ENCODE results near the gene HAND2. TPM values are rescaled to one million over a fixed set of nuclear protein-coding genes. Genes with fewer than 3 reads are reported as not detected.

Gene HAND2
- polyA plus RNA-seq, 2 donors: 1.4 to 2.0 TPM

- Histone ChIP-seq H3K36me3 (ENCODE audit: control insufficient read depth in 2 of 2, insufficient read depth in 2 of 2, low read length in 1 of 2) (no peaks in the 10 kb centered on the region), H3K27me3 (ENCODE audit: control insufficient read depth in 1 of 2, insufficient read depth in 2 of 2, low read length in 2 of 2) (no peaks in the 10 kb centered on the region), H3K4me1 (ENCODE audit: control insufficient read depth in 2 of 2, insufficient read depth in 2 of 2, low read length in 1 of 2) (no peaks in the 10 kb centered on the region), H3K4me3 (ENCODE audit: low read depth in 1 of 2, low read length in 2 of 2) (no peak overlapping the region), H3K27ac (ENCODE audit: low read depth in 2 of 2, low read length in 1 of 2) (no peak overlapping the region), H3K9me3 (ENCODE audit: control insufficient read depth in 2 of 2, insufficient read depth in 1 of 2, low read depth in 1 of 2, low read length in 1 of 2) (no peaks in the 10 kb centered on the region)
- 80 to 85% methylated on average over 2 of the region's 2 CpGs for WGBS, 2 donors
Measured at GRCh38 chr4:173564461-173564860, 34.4 kb upstream of the HAND2 start.

- WGBS, 2 donors: 81 to 94% methylated on average over 1 of the region's 1 CpG
- no peaks in the 10 kb centered on the region for H3K9me3 ChIP-seq (ENCODE audit: control insufficient read depth in 2 of 2, insufficient read depth in 1 of 2, low read depth in 1 of 2, low read length in 1 of 2)
- peaks cover 0 to 2% of the 10 kb centered on the region in 2 donors for H3K27me3 ChIP-seq (ENCODE audit: control insufficient read depth in 1 of 2, insufficient read depth in 2 of 2, low read length in 2 of 2)
- H3K4me1 ChIP-seq (ENCODE audit: control insufficient read depth in 2 of 2, insufficient read depth in 2 of 2, low read length in 1 of 2): no peaks in the 10 kb centered on the region
- H3K4me3 ChIP-seq (ENCODE audit: low read depth in 1 of 2, low read length in 2 of 2): no peak overlapping the region
- no peak overlapping the region for H3K27ac ChIP-seq (ENCODE audit: low read depth in 2 of 2, low read length in 1 of 2)
- H3K36me3 ChIP-seq (ENCODE audit: control insufficient read depth in 2 of 2, insufficient read depth in 2 of 2, low read length in 1 of 2): no peaks in the 10 kb centered on the region
Measured at GRCh38 chr4:173560896-173561295, 30.9 kb upstream of the HAND2 start.

GRCh38 chr4:173556398-173557131, 26.5 kb upstream of the HAND2 start:
- Histone ChIP-seq H3K4me3 (ENCODE audit: low read depth in 1 of 2, low read length in 2 of 2) (no peak overlapping the region), H3K4me1 (ENCODE audit: control insufficient read depth in 2 of 2, insufficient read depth in 2 of 2, low read length in 1 of 2) (no peaks in the 10 kb centered on the region), H3K27ac (ENCODE audit: low read depth in 2 of 2, low read length in 1 of 2) (no peak overlapping the region), H3K9me3 (ENCODE audit: control insufficient read depth in 2 of 2, insufficient read depth in 1 of 2, low read depth in 1 of 2, low read length in 1 of 2) (no peaks in the 10 kb centered on the region), H3K27me3 (ENCODE audit: control insufficient read depth in 1 of 2, insufficient read depth in 2 of 2, low read length in 2 of 2) (peaks cover 0 to 2% of the 10 kb centered on the region in 2 donors), H3K36me3 (ENCODE audit: control insufficient read depth in 2 of 2, insufficient read depth in 2 of 2, low read length in 1 of 2) (no peaks in the 10 kb centered on the region)
- 67 to 71% methylated on average over 2 of the region's 2 CpGs for WGBS, 2 donors

GRCh38 chr4:173547889-173548288, 17.9 kb upstream of the HAND2 start:
- Histone ChIP-seq H3K4me1 (ENCODE audit: control insufficient read depth in 2 of 2, insufficient read depth in 2 of 2, low read length in 1 of 2) (no peaks in the 10 kb centered on the region), H3K27ac (ENCODE audit: low read depth in 2 of 2, low read length in 1 of 2) (no peak overlapping the region), H3K4me3 (ENCODE audit: low read depth in 1 of 2, low read length in 2 of 2) (no peak overlapping the region), H3K27me3 (ENCODE audit: control insufficient read depth in 1 of 2, insufficient read depth in 2 of 2, low read length in 2 of 2) (no peaks in the 10 kb centered on the region), H3K36me3 (ENCODE audit: control insufficient read depth in 2 of 2, insufficient read depth in 2 of 2, low read length in 1 of 2) (no peaks in the 10 kb centered on the region), H3K9me3 (ENCODE audit: control insufficient read depth in 2 of 2, insufficient read depth in 1 of 2, low read depth in 1 of 2, low read length in 1 of 2) (no peaks in the 10 kb centered on the region)
- 67 to 68% methylated on average over 13 of the region's 13 CpGs for WGBS, 2 donors

GRCh38 chr4:173546776-173547175, 16.7 kb upstream of the HAND2 start:
- H3K9me3 ChIP-seq (ENCODE audit: control insufficient read depth in 2 of 2, insufficient read depth in 1 of 2, low read depth in 1 of 2, low read length in 1 of 2): no peaks in the 10 kb centered on the region
- no peaks in the 10 kb centered on the region for H3K4me1 ChIP-seq (ENCODE audit: control insufficient read depth in 2 of 2, insufficient read depth in 2 of 2, low read length in 1 of 2)
- no peaks in the 10 kb centered on the region for H3K27me3 ChIP-seq (ENCODE audit: control insufficient read depth in 1 of 2, insufficient read depth in 2 of 2, low read length in 2 of 2)
- no peak overlapping the region for H3K27ac ChIP-seq (ENCODE audit: low read depth in 2 of 2, low read length in 1 of 2)
- H3K36me3 ChIP-seq (ENCODE audit: control insufficient read depth in 2 of 2, insufficient read depth in 2 of 2, low read length in 1 of 2): no peaks in the 10 kb centered on the region
- WGBS, 2 donors: 82 to 91% methylated on average over 2 of the region's 2 CpGs
- H3K4me3 ChIP-seq (ENCODE audit: low read depth in 1 of 2, low read length in 2 of 2): no peak overlapping the region

- Histone ChIP-seq H3K4me3 (ENCODE audit: low read depth in 1 of 2, low read length in 2 of 2) (no peak overlapping the region), H3K36me3 (ENCODE audit: control insufficient read depth in 2 of 2, insufficient read depth in 2 of 2, low read length in 1 of 2) (no peaks in the 10 kb centered on the region), H3K9me3 (ENCODE audit: control insufficient read depth in 2 of 2, insufficient read depth in 1 of 2, low read depth in 1 of 2, low read length in 1 of 2) (no peaks in the 10 kb centered on the region), H3K4me1 (ENCODE audit: control insufficient read depth in 2 of 2, insufficient read depth in 2 of 2, low read length in 1 of 2) (no peaks in the 10 kb centered on the region), H3K27ac (ENCODE audit: low read depth in 2 of 2, low read length in 1 of 2) (no peak overlapping the region), H3K27me3 (ENCODE audit: control insufficient read depth in 1 of 2, insufficient read depth in 2 of 2, low read length in 2 of 2) (no peaks in the 10 kb centered on the region)
- 78 to 83% methylated on average over 2 of the region's 2 CpGs for WGBS, 2 donors
Measured at GRCh38 chr4:173545440-173545839, 15.4 kb upstream of the HAND2 start.

GRCh38 chr4:173543266-173543665, 13.2 kb upstream of the HAND2 start:
- no peaks in the 10 kb centered on the region for H3K36me3 ChIP-seq (ENCODE audit: control insufficient read depth in 2 of 2, insufficient read depth in 2 of 2, low read length in 1 of 2)
- no peak overlapping the region for H3K27ac ChIP-seq (ENCODE audit: low read depth in 2 of 2, low read length in 1 of 2)
- 74 to 81% methylated on average over 3 of the region's 3 CpGs for WGBS, 2 donors
- peaks cover 0 to 3% of the 10 kb centered on the region in 2 donors for H3K27me3 ChIP-seq (ENCODE audit: control insufficient read depth in 1 of 2, insufficient read depth in 2 of 2, low read length in 2 of 2)
- H3K9me3 ChIP-seq (ENCODE audit: control insufficient read depth in 2 of 2, insufficient read depth in 1 of 2, low read depth in 1 of 2, low read length in 1 of 2): no peaks in the 10 kb centered on the region
- H3K4me3 ChIP-seq (ENCODE audit: low read depth in 1 of 2, low read length in 2 of 2): no peak overlapping the region
- H3K4me1 ChIP-seq (ENCODE audit: control insufficient read depth in 2 of 2, insufficient read depth in 2 of 2, low read length in 1 of 2): peaks cover 0 to under 1% of the 10 kb centered on the region in 2 donors

- Histone ChIP-seq H3K4me3 (ENCODE audit: low read depth in 1 of 2, low read length in 2 of 2) (no peak overlapping the region), H3K27ac (ENCODE audit: low read depth in 2 of 2, low read length in 1 of 2) (no peak overlapping the region), H3K9me3 (ENCODE audit: control insufficient read depth in 2 of 2, insufficient read depth in 1 of 2, low read depth in 1 of 2, low read length in 1 of 2) (no peaks in the 10 kb centered on the region), H3K36me3 (ENCODE audit: control insufficient read depth in 2 of 2, insufficient read depth in 2 of 2, low read length in 1 of 2) (no peaks in the 10 kb centered on the region), H3K27me3 (ENCODE audit: control insufficient read depth in 1 of 2, insufficient read depth in 2 of 2, low read length in 2 of 2) (peaks cover 3 to 17% of the 10 kb centered on the region in 2 donors), H3K4me1 (ENCODE audit: control insufficient read depth in 2 of 2, insufficient read depth in 2 of 2, low read length in 1 of 2) (peaks cover 0 to 2% of the 10 kb centered on the region in 2 donors)
- 55 to 62% methylated on average over 3 of the region's 3 CpGs for WGBS, 2 donors
Measured at GRCh38 chr4:173539986-173540385, 10.0 kb upstream of the HAND2 start.

GRCh38 chr4:173538909-173539445, 8.9 kb upstream of the HAND2 start:
- H3K9me3 ChIP-seq (ENCODE audit: control insufficient read depth in 2 of 2, insufficient read depth in 1 of 2, low read depth in 1 of 2, low read length in 1 of 2): no peaks in the 10 kb centered on the region
- H3K36me3 ChIP-seq (ENCODE audit: control insufficient read depth in 2 of 2, insufficient read depth in 2 of 2, low read length in 1 of 2): no peaks in the 10 kb centered on the region
- H3K27ac ChIP-seq (ENCODE audit: low read depth in 2 of 2, low read length in 1 of 2): no peak overlapping the region
- WGBS, 2 donors: 10 to 14% methylated on average over 15 of the region's 15 CpGs
- H3K4me1 ChIP-seq (ENCODE audit: control insufficient read depth in 2 of 2, insufficient read depth in 2 of 2, low read length in 1 of 2): peaks cover 0 to 2% of the 10 kb centered on the region in 2 donors
- peak overlapping the region in 1 of 2 donors; percentile 35 for H3K4me3 ChIP-seq (ENCODE audit: low read depth in 1 of 2, low read length in 2 of 2)
- H3K27me3 ChIP-seq (ENCODE audit: control insufficient read depth in 1 of 2, insufficient read depth in 2 of 2, low read length in 2 of 2): peaks cover 3 to 17% of the 10 kb centered on the region in 2 donors
